Measurements from ENCODE around the gene EPS8. TPM values are rescaled to one million over a fixed set of nuclear protein-coding genes. Genes with fewer than 3 reads are reported as not detected.

EPS8 gene
- total RNA-seq, 1 donor from 2014 or later, result 31.7 TPM

DNA sequence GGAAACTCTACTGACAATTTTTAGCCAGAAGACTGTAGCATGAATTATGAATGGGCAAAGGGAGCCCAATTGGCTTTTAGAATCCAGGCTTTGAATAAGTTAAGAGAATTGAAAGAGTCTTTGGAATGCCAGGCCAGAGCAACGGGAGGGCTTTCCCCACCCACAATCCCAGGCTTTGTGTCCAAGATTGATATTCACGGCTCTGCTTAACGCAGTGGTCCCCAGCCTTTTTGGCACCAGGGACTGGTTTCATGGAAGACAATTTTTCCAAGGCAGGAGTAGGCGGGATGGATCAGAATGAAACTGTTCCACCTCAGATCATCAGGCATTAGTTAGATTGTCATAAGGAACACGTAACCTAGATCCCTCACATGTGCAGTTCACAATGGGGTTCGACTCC, 79.6 kb downstream of the EPS8 start:
- DNase-seq (ENCODE audit: extremely low spot score, unreplicated experiment), result no peak
- H3K27ac Mint-ChIP-seq, result no peak overlapping the region
- no peak overlapping the region for H3K4me3 Mint-ChIP-seq
- H3K27me3 Mint-ChIP-seq, result no peaks in the 10 kb centered on the region
- H3K4me1 Mint-ChIP-seq (ENCODE audit: unreplicated experiment), result peaks cover 4% of the 10 kb centered on the region
- H3K36me3 Mint-ChIP-seq, result peaks cover 19% of the 10 kb centered on the region
- no peaks in the 10 kb centered on the region for H3K9me3 Mint-ChIP-seq
- TF ChIP-seq, protein P1, sequence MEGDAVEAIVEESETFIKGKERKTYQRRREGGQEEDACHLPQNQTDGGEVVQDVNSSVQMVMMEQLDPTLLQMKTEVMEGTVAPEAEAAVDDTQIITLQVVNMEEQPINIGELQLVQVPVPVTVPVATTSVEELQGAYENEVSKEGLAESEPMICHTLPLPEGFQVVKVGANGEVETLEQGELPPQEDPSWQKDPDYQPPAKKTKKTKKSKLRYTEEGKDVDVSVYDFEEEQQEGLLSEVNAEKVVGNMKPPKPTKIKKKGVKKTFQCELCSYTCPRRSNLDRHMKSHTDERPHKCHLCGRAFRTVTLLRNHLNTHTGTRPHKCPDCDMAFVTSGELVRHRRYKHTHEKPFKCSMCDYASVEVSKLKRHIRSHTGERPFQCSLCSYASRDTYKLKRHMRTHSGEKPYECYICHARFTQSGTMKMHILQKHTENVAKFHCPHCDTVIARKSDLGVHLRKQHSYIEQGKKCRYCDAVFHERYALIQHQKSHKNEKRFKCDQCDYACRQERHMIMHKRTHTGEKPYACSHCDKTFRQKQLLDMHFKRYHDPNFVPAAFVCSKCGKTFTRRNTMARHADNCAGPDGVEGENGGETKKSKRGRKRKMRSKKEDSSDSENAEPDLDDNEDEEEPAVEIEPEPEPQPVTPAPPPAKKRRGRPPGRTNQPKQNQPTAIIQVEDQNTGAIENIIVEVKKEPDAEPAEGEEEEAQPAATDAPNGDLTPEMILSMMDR (conservative IDR thresholded peaks at IDR 0.05), result no peak

DNA sequence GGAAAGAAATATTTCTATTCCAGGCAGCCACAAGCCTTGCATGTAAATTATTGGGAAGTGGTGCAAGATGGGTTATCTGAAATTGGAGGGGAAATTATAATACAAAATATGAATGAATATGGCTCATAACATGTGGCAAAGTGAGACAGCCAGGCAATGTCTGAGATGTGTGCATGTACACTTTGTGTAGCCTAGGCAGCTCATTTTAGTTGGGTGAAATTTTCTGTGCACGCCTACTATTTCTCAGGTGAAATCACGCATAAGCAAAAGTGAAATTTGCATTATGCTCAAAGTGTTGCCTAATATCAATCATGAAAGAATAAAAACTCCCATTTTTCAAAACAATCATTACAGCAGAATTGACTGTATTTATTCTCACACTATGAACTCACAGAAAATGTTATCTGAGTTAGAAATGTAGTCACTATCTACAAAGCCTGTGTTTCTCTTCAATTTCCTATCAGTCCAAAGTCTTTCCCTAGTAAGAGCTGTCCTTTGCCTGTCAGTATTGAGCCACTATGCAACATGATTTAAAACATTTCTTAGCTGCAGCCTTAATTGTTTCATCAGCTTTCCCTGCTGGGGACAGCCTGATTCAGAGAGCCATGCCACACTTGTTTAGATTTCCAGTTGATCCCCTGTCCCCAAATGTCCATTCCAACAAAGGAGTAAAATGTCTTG, 80.7 kb downstream of the EPS8 start:
- Mint-ChIP-seq H3K4me3 (no peak overlapping the region), H3K4me1 (ENCODE audit: unreplicated experiment) (peaks cover 4% of the 10 kb centered on the region), H3K36me3 (peaks cover 19% of the 10 kb centered on the region), H3K27ac (no peak overlapping the region), H3K27me3 (no peaks in the 10 kb centered on the region), H3K9me3 (no peaks in the 10 kb centered on the region)
- DNase-seq (ENCODE audit: extremely low spot score, unreplicated experiment), result no peak
- TF ChIP-seq, protein P1 (conservative IDR thresholded peaks at IDR 0.05), result no peak

DNA sequence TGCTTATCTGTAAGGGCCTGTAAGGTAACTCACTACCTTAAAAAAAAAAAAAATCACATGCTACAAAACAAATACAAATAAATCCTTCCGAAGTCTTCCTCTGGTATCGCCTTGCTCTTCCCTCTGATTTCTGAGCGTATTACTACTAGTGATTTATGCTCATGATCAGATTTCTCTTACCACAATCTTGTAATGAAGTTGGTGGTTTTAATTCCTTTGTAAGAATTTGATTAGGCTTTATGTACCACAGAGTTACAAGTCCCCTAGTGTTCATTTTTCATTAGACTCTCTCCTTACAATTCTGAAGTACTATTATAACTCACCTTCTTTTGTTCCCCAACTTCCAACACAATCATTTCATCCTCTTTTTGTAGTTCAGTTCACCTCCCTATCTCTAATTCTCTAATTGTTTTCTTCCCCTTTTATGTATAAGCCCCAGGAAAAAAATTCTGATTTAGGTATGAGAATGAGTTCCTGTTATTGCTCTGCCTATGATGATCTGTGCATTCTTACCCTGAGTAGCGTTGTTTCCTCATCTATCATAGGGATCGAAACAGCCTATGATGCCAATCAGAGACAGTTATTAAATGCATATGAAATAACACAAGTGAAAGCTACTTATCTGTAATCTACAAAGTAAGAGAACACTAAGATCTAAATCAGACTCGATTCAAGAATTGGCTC, 81.5 kb downstream of the EPS8 start:
- no peaks in the 10 kb centered on the region for H3K27me3 Mint-ChIP-seq
- H3K4me1 Mint-ChIP-seq (ENCODE audit: unreplicated experiment), result peaks cover 4% of the 10 kb centered on the region
- H3K4me3 Mint-ChIP-seq, result no peak overlapping the region
- TF ChIP-seq, protein P1 (conservative IDR thresholded peaks at IDR 0.05), result no peak
- no peaks in the 10 kb centered on the region for H3K9me3 Mint-ChIP-seq
- no peak for DNase-seq (ENCODE audit: extremely low spot score, unreplicated experiment)
- H3K27ac Mint-ChIP-seq, result no peak overlapping the region
- H3K36me3 Mint-ChIP-seq, result peaks cover 17% of the 10 kb centered on the region

DNA sequence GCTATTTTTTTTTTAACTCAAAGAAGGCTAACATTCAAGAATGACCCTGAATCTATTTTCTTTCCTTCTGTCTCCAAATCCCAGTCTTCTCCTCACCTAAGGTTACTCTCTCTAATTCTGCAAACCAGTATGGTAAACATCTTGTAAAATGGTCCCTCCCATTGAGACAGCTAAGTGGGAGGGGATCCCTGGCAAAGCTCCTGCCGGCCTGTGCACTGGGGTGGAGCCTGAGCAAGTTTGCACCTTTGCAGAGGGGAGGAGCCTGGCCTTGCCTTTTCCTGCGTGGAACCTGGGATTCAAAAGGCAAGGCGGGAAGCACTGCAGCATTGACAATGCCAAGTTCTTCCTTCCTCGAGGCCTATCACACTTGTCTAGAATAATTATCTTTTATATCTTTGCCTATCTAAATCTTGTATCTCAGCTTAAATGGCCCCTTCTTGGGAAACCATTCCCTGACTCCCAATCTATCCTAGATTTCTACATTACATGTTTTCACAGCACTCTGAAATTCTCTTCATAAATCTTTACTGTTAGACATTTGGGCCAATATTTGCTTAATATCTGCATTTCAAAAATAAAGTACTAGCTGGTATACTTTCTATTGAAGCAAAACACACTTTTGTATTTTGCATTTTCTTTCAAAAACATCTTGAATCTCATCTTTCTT, 83.0 kb downstream of the EPS8 start:
- DNase-seq (ENCODE audit: extremely low spot score, unreplicated experiment), result no peak
- H3K27me3 Mint-ChIP-seq, result no peaks in the 10 kb centered on the region
- no peak overlapping the region for H3K27ac Mint-ChIP-seq
- peaks cover 13% of the 10 kb centered on the region for H3K4me1 Mint-ChIP-seq (ENCODE audit: unreplicated experiment)
- H3K36me3 Mint-ChIP-seq, result peaks cover 17% of the 10 kb centered on the region
- H3K9me3 Mint-ChIP-seq, result no peaks in the 10 kb centered on the region
- H3K4me3 Mint-ChIP-seq, result no peak overlapping the region
- TF ChIP-seq, protein P1 (conservative IDR thresholded peaks at IDR 0.05), result no peak

DNA sequence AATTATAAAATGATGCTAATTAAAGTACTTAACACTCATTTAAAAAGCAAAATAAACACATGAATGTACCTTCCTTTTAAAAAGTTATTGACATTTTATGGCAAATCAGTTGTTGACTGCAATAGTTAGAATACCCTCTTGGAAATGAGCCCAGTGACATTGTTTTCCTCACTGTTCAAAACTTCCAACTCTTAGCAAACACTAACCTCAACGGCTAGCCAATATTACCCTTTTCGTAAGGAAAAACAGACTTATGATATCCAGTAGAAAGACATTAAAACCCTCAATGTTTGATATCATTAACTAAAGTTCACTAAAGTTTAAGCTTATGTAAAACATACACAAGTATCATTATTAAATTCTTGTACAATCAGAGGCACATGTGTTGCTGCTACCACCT, 83.6 kb downstream of the EPS8 start:
- TF ChIP-seq, protein P1 (conservative IDR thresholded peaks at IDR 0.05), result no peak
- Mint-ChIP-seq H3K27ac (no peak overlapping the region), H3K4me1 (ENCODE audit: unreplicated experiment) (peaks cover 13% of the 10 kb centered on the region), H3K27me3 (no peaks in the 10 kb centered on the region), H3K4me3 (no peak overlapping the region), H3K9me3 (no peaks in the 10 kb centered on the region), H3K36me3 (peaks cover 17% of the 10 kb centered on the region)
- DNase-seq (ENCODE audit: extremely low spot score, unreplicated experiment), result no peak

All from type B pancreatic cell (in vitro differentiated cells).